Stimulated activated CD4-positive, alpha-beta T cell treated with anti-CD3 and anti-CD28 coated beads, TNF-alpha, amount 100 ng/mL, for 1 hour (primary cell): ENCODE data around the gene JAZF1.

Experiments
- DNase-seq, 3 donors: peaks; one replicate each; pipeline ENCODE4 v3.0.0-alpha.2; 2020; ENCODE audit warnings: low read depth in 3 of 3, low spot score in 1 of 3

Gene JAZF1

GRCh38 chr7:28191751-28192150 lies 11.2 kb upstream of the JAZF1 start:
- no peak for DNase-seq

- DNase-seq = no peak
Measured at GRCh38 chr7:28191184-28191583, 10.6 kb upstream of the JAZF1 start.

- no peak for DNase-seq
Measured at GRCh38 chr7:28190077-28190710, 9.6 kb upstream of the JAZF1 start.

- no peak for DNase-seq
Measured at GRCh38 chr7:28187012-28187411, 6.4 kb upstream of the JAZF1 start.

GRCh38 chr7:28183627-28184026 lies 3.0 kb upstream of the JAZF1 start:
- no peak for DNase-seq

GRCh38 chr7:28182071-28182471 lies 1.5 kb upstream of the JAZF1 start:
- no peak for DNase-seq

- no peak for DNase-seq
Measured at GRCh38 chr7:28181416-28181815, 821 bp upstream of the JAZF1 start.

- no peak for DNase-seq
Measured at GRCh38 chr7:28180031-28180363, 598 bp downstream of the JAZF1 start.

- peak; percentile 40 to 47 (median 41) for DNase-seq
Measured at GRCh38 chr7:28179120-28180030, 1.2 kb downstream of the JAZF1 start.

- DNase-seq = no peak
Measured at GRCh38 chr7:28178599-28178998, 2.0 kb downstream of the JAZF1 start.

- no peak for DNase-seq
Measured at GRCh38 chr7:28177836-28178235, 2.8 kb downstream of the JAZF1 start.

GRCh38 chr7:28176645-28177044 lies 4.0 kb downstream of the JAZF1 start:
- no peak for DNase-seq

- no peak for DNase-seq
Measured at GRCh38 chr7:28176174-28176573, 4.4 kb downstream of the JAZF1 start.

GRCh38 chr7:28174901-28175661 lies 5.5 kb downstream of the JAZF1 start:
- no peak for DNase-seq

GRCh38 chr7:28174442-28174841 lies 6.2 kb downstream of the JAZF1 start:
- no peak for DNase-seq

GRCh38 chr7:28173531-28173930 lies 7.1 kb downstream of the JAZF1 start:
- no peak for DNase-seq

GRCh38 chr7:28172958-28173357 lies 7.6 kb downstream of the JAZF1 start:
- DNase-seq = no peak

GRCh38 chr7:28170701-28171100 lies 9.9 kb downstream of the JAZF1 start:
- no peak for DNase-seq

- no peak for DNase-seq
Measured at GRCh38 chr7:28169230-28169629, 11.4 kb downstream of the JAZF1 start.

- DNase-seq = no peak
Measured at GRCh38 chr7:28168393-28169158, 12.0 kb downstream of the JAZF1 start.
